Right lobe of liver (tissue), 4 donors: ENCODE results near the gene FOXJ3.

Source experiments
- POLR2A ChIP-seq: fragments of 450-650 bp; IDR thresholded peaks from one replicate; pipeline ENCODE4 v1.6.1; 2017; ENCODE audit warnings: antibody characterized with exemption, mild to moderate bottlenecking
- TF ChIP-seq, protein P1 (sequence below), 4 donors: fragments of 200-600 bp in 3 of 4; fragments of 450-650 bp in 1 of 4; IDR thresholded peaks; one replicate each; pipeline versions ENCODE4 v1.5.1 to v1.8.0; 2016 to 2022; ENCODE audit warnings: antibody characterized with exemption in 4 of 4, mild to moderate bottlenecking in 2 of 4
- donor health status: DM: no; HTN: no; CAD: no.
- donor health status: DM: no; HTN: no; CAD: no.
- donor health status: DM: no; HTN: yes; CAD: no.

DNA sequence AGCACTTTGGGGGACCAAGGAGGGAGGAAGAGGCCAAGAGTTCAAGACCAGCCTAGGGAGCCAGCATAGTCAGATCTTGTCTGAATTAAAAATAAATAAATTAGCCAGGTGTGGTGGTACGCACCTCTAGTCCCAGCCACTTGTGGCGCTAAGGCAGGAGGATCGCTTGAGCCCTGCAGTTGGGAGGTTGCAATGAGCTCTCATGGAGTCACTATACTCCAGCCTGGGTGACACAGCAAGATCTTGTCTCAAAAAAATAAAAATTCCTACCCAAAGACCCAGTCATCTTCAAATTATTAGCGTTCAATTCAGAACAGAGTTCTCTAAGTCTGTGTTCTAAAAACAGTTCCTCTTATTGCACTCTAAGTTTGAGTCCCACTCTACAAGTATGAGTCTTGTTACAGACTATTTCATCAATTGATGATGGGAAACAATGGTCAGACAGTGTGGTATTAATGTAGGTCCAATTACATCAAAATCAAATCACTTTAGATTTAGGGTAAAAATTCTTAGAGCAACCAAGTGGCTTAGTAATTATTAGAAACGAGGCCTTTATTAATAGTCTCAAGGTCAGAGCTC is 6.9 kb downstream of the FOXJ3 start:
- TF ChIP-seq, protein P1, sequence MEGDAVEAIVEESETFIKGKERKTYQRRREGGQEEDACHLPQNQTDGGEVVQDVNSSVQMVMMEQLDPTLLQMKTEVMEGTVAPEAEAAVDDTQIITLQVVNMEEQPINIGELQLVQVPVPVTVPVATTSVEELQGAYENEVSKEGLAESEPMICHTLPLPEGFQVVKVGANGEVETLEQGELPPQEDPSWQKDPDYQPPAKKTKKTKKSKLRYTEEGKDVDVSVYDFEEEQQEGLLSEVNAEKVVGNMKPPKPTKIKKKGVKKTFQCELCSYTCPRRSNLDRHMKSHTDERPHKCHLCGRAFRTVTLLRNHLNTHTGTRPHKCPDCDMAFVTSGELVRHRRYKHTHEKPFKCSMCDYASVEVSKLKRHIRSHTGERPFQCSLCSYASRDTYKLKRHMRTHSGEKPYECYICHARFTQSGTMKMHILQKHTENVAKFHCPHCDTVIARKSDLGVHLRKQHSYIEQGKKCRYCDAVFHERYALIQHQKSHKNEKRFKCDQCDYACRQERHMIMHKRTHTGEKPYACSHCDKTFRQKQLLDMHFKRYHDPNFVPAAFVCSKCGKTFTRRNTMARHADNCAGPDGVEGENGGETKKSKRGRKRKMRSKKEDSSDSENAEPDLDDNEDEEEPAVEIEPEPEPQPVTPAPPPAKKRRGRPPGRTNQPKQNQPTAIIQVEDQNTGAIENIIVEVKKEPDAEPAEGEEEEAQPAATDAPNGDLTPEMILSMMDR (IDR thresholded peaks at IDR 0.05) = no peak
- TF ChIP-seq POLR2A = no peak
